ENCODE data around the gene PCCA.

The PCCA gene

DNA sequence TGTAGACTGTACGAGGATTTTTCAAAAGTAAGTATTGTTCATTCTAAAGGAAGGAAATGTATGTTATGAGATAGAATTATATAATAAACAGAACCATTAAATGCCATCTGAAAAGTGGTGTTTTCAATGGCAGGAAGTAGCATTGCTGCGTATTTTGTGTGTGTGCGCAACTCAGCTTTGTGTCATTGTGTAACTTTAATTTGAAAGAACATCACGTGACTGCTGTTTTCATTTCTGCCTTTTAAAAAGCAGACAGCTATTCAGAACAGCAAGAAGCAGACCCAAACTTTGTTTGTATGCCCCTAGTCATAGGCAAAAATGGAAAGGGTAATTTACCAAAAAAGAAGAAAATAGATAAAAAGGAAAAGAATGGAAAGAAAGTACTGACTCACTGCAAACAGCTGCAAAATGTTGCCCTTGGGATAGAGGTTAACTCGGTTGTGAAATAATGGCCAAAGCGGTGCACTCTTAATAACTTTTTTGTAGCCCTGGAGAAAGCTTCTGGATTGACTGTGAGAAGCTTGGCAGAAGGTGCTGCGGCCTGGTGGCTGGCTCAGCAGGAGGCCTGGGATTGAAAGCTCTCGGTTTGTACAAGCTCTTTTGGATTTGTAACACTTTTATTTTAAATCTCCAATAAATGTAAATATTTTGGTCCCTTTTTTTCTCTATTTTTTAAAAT is 402.4 kb downstream of the PCCA start:
- H3K18ac ChIP-seq (ENCODE audit: low read length): no peak overlapping the region
- peaks cover 8% of the 10 kb centered on the region for H3K4me1 ChIP-seq (ENCODE audit: control insufficient read depth, low read depth, low read length)
- H2BK5ac ChIP-seq (ENCODE audit: low read length): no peak overlapping the region
- no peak overlapping the region for H3K23ac ChIP-seq (ENCODE audit: low read length)
- no peaks in the 10 kb centered on the region for H3K36me3 ChIP-seq (ENCODE audit: control insufficient read depth, insufficient read depth, low read length)
- 100% methylated on average over 1 of the region's 8 CpGs for WGBS (ENCODE audit: extremely low coverage, insufficient coverage, low lambda C conversion rate)
- no peak overlapping the region for H3K4me3 ChIP-seq (ENCODE audit: low read length)
- no peak overlapping the region for H2AK5ac ChIP-seq (ENCODE audit: low read length)
- H3K4me2 ChIP-seq (ENCODE audit: low read length): no peak overlapping the region
- H3K79me2 ChIP-seq (ENCODE audit: control insufficient read depth, insufficient read depth, low read length): no peaks in the 10 kb centered on the region
- H3K27me3 ChIP-seq (ENCODE audit: insufficient read depth, low read length, poor library complexity): no peaks in the 10 kb centered on the region
- H4K5ac ChIP-seq (ENCODE audit: low read length): no peak overlapping the region
- no peak overlapping the region for H2BK120ac ChIP-seq (ENCODE audit: low read depth, low read length)
- H4K8ac ChIP-seq (ENCODE audit: low read depth, low read length): no peak overlapping the region
- H3K9ac ChIP-seq (ENCODE audit: low read length): no peak overlapping the region
- H3K56ac ChIP-seq (ENCODE audit: low read length): no peak overlapping the region
- no peak overlapping the region for H3K27ac ChIP-seq (ENCODE audit: low read depth, low read length)
- no peaks in the 10 kb centered on the region for H3K79me1 ChIP-seq (ENCODE audit: low read length)
- no peak overlapping the region for H2BK15ac ChIP-seq (replicated peaks; ENCODE audit: low read depth)
- no peak overlapping the region for H3K4ac ChIP-seq (ENCODE audit: low read depth, low read length)
- no peak for DNase-seq

DNA sequence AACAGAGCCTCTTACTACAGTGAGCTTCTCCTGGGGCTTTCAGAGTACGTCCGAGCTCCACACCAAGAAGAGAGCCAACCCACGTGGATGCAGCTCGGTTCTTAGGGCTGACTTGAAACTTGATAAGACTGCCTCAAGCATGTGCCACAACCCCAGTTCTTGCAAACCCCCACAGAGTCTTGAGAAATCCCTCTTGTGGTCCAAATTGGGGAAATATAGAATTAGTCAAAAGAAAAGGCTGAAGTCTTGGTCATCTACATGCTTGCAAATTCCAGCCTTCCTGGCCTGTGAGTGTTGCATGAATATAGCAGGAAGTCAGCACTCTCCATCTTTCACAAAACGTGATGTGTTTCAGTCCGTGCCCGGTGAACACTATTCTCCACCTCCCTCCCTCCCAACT is 404.5 kb downstream of the PCCA start:
- H3K4me2 ChIP-seq (ENCODE audit: low read length): no peak overlapping the region
- no peak overlapping the region for H3K18ac ChIP-seq (ENCODE audit: low read length)
- H3K27ac ChIP-seq (ENCODE audit: low read depth, low read length): no peak overlapping the region
- no peak overlapping the region for H3K56ac ChIP-seq (ENCODE audit: low read length)
- no peak overlapping the region for H3K23ac ChIP-seq (ENCODE audit: low read length)
- no peak overlapping the region for H2BK120ac ChIP-seq (ENCODE audit: low read depth, low read length)
- H3K4me3 ChIP-seq (ENCODE audit: low read length): no peak overlapping the region
- no peaks in the 10 kb centered on the region for H3K36me3 ChIP-seq (ENCODE audit: control insufficient read depth, insufficient read depth, low read length)
- no peak for DNase-seq
- no peak overlapping the region for H4K5ac ChIP-seq (ENCODE audit: low read length)
- H3K79me2 ChIP-seq (ENCODE audit: control insufficient read depth, insufficient read depth, low read length): no peaks in the 10 kb centered on the region
- no peak overlapping the region for H2AK5ac ChIP-seq (ENCODE audit: low read length)
- no peak overlapping the region for H3K9ac ChIP-seq (ENCODE audit: low read length)
- H3K27me3 ChIP-seq (ENCODE audit: insufficient read depth, low read length, poor library complexity): no peaks in the 10 kb centered on the region
- WGBS (ENCODE audit: extremely low coverage, insufficient coverage, low lambda C conversion rate): no CpG with 5 or more reads among the region's 7 CpGs
- peaks cover 8% of the 10 kb centered on the region for H3K4me1 ChIP-seq (ENCODE audit: control insufficient read depth, low read depth, low read length)
- H2BK5ac ChIP-seq (ENCODE audit: low read length): no peak overlapping the region
- no peak overlapping the region for H3K4ac ChIP-seq (ENCODE audit: low read depth, low read length)
- H2BK15ac ChIP-seq (replicated peaks; ENCODE audit: low read depth): no peak overlapping the region
- H4K8ac ChIP-seq (ENCODE audit: low read depth, low read length): no peak overlapping the region
- H3K79me1 ChIP-seq (ENCODE audit: low read length): no peaks in the 10 kb centered on the region

DNA sequence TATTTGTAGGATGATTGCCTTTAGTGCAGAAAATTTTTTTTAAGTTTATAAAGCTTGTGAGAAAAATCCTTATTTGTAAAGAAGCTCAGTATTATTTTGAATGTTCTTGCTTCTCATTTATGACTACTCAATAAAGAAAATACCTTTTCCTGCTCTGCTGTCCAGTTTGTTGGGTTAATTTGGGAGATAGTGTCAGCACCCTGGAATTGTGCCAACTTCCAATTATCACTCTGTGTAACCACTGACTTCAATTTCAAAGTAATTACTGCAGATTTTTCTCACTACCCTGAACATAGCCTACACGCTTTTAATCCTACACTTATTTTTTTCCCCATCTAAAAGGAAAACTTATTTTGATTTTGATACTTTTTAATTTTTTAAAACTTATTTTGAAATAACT is 406.6 kb downstream of the PCCA start:
- H3K4me1 ChIP-seq (ENCODE audit: control insufficient read depth, low read depth, low read length): peaks cover 7% of the 10 kb centered on the region
- H3K27ac ChIP-seq (ENCODE audit: low read depth, low read length): no peak overlapping the region
- no peak overlapping the region for H3K4ac ChIP-seq (ENCODE audit: low read depth, low read length)
- H2AK5ac ChIP-seq (ENCODE audit: low read length): no peak overlapping the region
- no peaks in the 10 kb centered on the region for H3K79me1 ChIP-seq (ENCODE audit: low read length)
- no peaks in the 10 kb centered on the region for H3K27me3 ChIP-seq (ENCODE audit: insufficient read depth, low read length, poor library complexity)
- WGBS (ENCODE audit: extremely low coverage, insufficient coverage, low lambda C conversion rate): 100% methylated on average over 1 of the region's 1 CpG
- no peak overlapping the region for H3K9ac ChIP-seq (ENCODE audit: low read length)
- H3K23ac ChIP-seq (ENCODE audit: low read length): no peak overlapping the region
- no peaks in the 10 kb centered on the region for H3K36me3 ChIP-seq (ENCODE audit: control insufficient read depth, insufficient read depth, low read length)
- no peak overlapping the region for H3K56ac ChIP-seq (ENCODE audit: low read length)
- DNase-seq: no peak
- no peak overlapping the region for H3K18ac ChIP-seq (ENCODE audit: low read length)
- no peak overlapping the region for H3K4me3 ChIP-seq (ENCODE audit: low read length)
- no peak overlapping the region for H2BK15ac ChIP-seq (replicated peaks; ENCODE audit: low read depth)
- no peak overlapping the region for H3K4me2 ChIP-seq (ENCODE audit: low read length)
- no peak overlapping the region for H4K5ac ChIP-seq (ENCODE audit: low read length)
- no peaks in the 10 kb centered on the region for H3K79me2 ChIP-seq (ENCODE audit: control insufficient read depth, insufficient read depth, low read length)
- H2BK5ac ChIP-seq (ENCODE audit: low read length): no peak overlapping the region
- no peak overlapping the region for H2BK120ac ChIP-seq (ENCODE audit: low read depth, low read length)
- H4K8ac ChIP-seq (ENCODE audit: low read depth, low read length): no peak overlapping the region

DNA sequence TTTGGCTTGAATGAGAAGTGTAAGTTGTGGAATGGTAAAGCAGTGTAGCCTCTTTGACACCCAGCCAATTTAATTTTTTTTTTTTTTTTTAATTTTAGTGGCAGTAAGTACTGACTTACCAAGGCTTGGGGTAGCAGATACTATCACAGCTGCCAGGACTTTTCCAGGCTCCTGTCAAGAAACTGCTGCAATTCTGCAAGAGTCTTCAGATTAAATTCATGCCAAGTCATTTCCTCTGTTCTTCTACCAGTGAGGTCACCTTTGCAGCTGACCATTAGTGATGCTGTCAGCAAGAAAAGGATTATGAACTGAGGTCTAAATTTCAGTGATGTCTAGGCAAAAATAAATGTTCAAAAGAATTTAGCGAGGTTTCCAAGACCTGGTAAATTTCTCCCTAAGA is 408.5 kb downstream of the PCCA start:
- H3K4me3 ChIP-seq (ENCODE audit: low read length): no peak overlapping the region
- no peak overlapping the region for H3K23ac ChIP-seq (ENCODE audit: low read length)
- H3K79me2 ChIP-seq (ENCODE audit: control insufficient read depth, insufficient read depth, low read length): no peaks in the 10 kb centered on the region
- H3K18ac ChIP-seq (ENCODE audit: low read length): no peak overlapping the region
- H3K4ac ChIP-seq (ENCODE audit: low read depth, low read length): no peak overlapping the region
- no peaks in the 10 kb centered on the region for H3K27me3 ChIP-seq (ENCODE audit: insufficient read depth, low read length, poor library complexity)
- no peak overlapping the region for H3K4me2 ChIP-seq (ENCODE audit: low read length)
- no peak overlapping the region for H4K8ac ChIP-seq (ENCODE audit: low read depth, low read length)
- H3K4me1 ChIP-seq (ENCODE audit: control insufficient read depth, low read depth, low read length): no peaks in the 10 kb centered on the region
- H3K36me3 ChIP-seq (ENCODE audit: control insufficient read depth, insufficient read depth, low read length): no peaks in the 10 kb centered on the region
- H4K5ac ChIP-seq (ENCODE audit: low read length): no peak overlapping the region
- H2AK5ac ChIP-seq (ENCODE audit: low read length): no peak overlapping the region
- peak; percentile 40 for DNase-seq
- H2BK15ac ChIP-seq (replicated peaks; ENCODE audit: low read depth): no peak overlapping the region
- H3K9ac ChIP-seq (ENCODE audit: low read length): no peak overlapping the region
- H3K79me1 ChIP-seq (ENCODE audit: low read length): no peaks in the 10 kb centered on the region
- no peak overlapping the region for H3K56ac ChIP-seq (ENCODE audit: low read length)
- no peak overlapping the region for H2BK120ac ChIP-seq (ENCODE audit: low read depth, low read length)
- H2BK5ac ChIP-seq (ENCODE audit: low read length): no peak overlapping the region
- no peak overlapping the region for H3K27ac ChIP-seq (ENCODE audit: low read depth, low read length)
- WGBS (ENCODE audit: extremely low coverage, insufficient coverage, low lambda C conversion rate): no CpG with 5 or more reads among the region's 1 CpG

DNA sequence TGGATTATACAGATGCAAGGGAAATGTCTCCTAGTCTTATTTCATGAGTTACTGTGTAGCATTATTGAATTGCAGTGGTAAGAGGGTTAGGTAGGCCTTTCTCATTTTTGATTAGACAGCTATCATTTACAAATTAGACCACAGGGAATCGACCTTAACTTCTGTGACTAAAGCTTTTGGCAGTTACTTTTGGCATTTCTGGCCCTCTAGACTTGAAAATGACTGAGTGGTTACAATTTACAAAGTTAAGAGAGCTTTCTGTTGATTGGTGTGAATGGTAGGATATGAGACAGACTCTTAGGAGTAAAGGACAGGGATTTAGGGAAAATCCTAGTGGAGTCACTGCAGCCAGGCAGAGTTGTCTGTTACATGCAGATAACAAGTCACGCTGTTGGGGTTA is 413.6 kb downstream of the PCCA start:
- WGBS (ENCODE audit: extremely low coverage, insufficient coverage, low lambda C conversion rate): no CpG with 5 or more reads among the region's 2 CpGs
- Histone ChIP-seq H3K56ac (ENCODE audit: low read length) (no peak overlapping the region), H3K79me2 (ENCODE audit: control insufficient read depth, insufficient read depth, low read length) (no peaks in the 10 kb centered on the region), H3K23ac (ENCODE audit: low read length) (no peak overlapping the region), H4K8ac (ENCODE audit: low read depth, low read length) (no peak overlapping the region), H3K18ac (ENCODE audit: low read length) (no peak overlapping the region), H2BK5ac (ENCODE audit: low read length) (no peak overlapping the region), H3K36me3 (ENCODE audit: control insufficient read depth, insufficient read depth, low read length) (no peaks in the 10 kb centered on the region), H3K27ac (ENCODE audit: low read depth, low read length) (no peak overlapping the region), H2BK120ac (ENCODE audit: low read depth, low read length) (no peak overlapping the region), H3K27me3 (ENCODE audit: insufficient read depth, low read length, poor library complexity) (no peaks in the 10 kb centered on the region), H3K4ac (ENCODE audit: low read depth, low read length) (no peak overlapping the region), H3K4me3 (ENCODE audit: low read length) (no peak overlapping the region), H3K4me1 (ENCODE audit: control insufficient read depth, low read depth, low read length) (no peaks in the 10 kb centered on the region), H3K79me1 (ENCODE audit: low read length) (no peaks in the 10 kb centered on the region), H4K5ac (ENCODE audit: low read length) (no peak overlapping the region), H3K9ac (ENCODE audit: low read length) (no peak overlapping the region), H2AK5ac (ENCODE audit: low read length) (no peak overlapping the region), H2BK15ac (replicated peaks; ENCODE audit: low read depth) (no peak overlapping the region), H3K4me2 (ENCODE audit: low read length) (no peak overlapping the region)
- peak; percentile 42 for DNase-seq

DNA sequence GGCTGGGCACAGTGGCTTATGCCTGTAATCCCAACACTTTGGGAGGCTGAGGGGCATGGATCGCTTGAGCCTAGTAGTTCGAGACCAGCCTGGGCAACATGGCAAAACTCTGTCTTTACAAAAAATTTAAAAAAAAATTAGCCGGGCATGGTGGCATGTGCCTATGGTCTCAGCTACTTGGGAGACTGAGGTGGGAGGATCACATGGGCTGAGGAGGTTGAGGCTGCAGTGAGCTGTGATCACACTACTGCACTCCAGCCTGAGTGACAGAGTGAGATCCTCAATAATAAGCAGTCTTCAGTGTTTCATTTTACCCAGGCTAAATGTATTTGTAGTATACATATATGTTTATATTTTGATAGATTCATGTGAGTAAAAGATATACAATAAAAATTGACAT is 414.7 kb downstream of the PCCA start:
- no peaks in the 10 kb centered on the region for H3K36me3 ChIP-seq (ENCODE audit: control insufficient read depth, insufficient read depth, low read length)
- no peak overlapping the region for H3K4me2 ChIP-seq (ENCODE audit: low read length)
- no peaks in the 10 kb centered on the region for H3K79me1 ChIP-seq (ENCODE audit: low read length)
- no peak overlapping the region for H2AK5ac ChIP-seq (ENCODE audit: low read length)
- no peak overlapping the region for H2BK5ac ChIP-seq (ENCODE audit: low read length)
- H2BK120ac ChIP-seq (ENCODE audit: low read depth, low read length): no peak overlapping the region
- H4K8ac ChIP-seq (ENCODE audit: low read depth, low read length): no peak overlapping the region
- H3K4me1 ChIP-seq (ENCODE audit: control insufficient read depth, low read depth, low read length): no peaks in the 10 kb centered on the region
- H3K56ac ChIP-seq (ENCODE audit: low read length): no peak overlapping the region
- no peak overlapping the region for H3K23ac ChIP-seq (ENCODE audit: low read length)
- DNase-seq: no peak
- no peak overlapping the region for H3K4me3 ChIP-seq (ENCODE audit: low read length)
- no peaks in the 10 kb centered on the region for H3K79me2 ChIP-seq (ENCODE audit: control insufficient read depth, insufficient read depth, low read length)
- no peak overlapping the region for H3K9ac ChIP-seq (ENCODE audit: low read length)
- H3K18ac ChIP-seq (ENCODE audit: low read length): no peak overlapping the region
- WGBS (ENCODE audit: extremely low coverage, insufficient coverage, low lambda C conversion rate): no CpG with 5 or more reads among the region's 3 CpGs
- H3K27ac ChIP-seq (ENCODE audit: low read depth, low read length): no peak overlapping the region
- H2BK15ac ChIP-seq (replicated peaks; ENCODE audit: low read depth): no peak overlapping the region
- H3K27me3 ChIP-seq (ENCODE audit: insufficient read depth, low read length, poor library complexity): no peaks in the 10 kb centered on the region
- no peak overlapping the region for H3K4ac ChIP-seq (ENCODE audit: low read depth, low read length)
- no peak overlapping the region for H4K5ac ChIP-seq (ENCODE audit: low read length)

Measured in mesendoderm (in vitro differentiated cells).